T-helper 1 cell treated with Interleukin-12 subunit alpha and Interleukin-12 subunit beta and Interleukin-4 antibody, amounts not matched to agents 30 μg/mL and 1 μg/mL, for 36 hours (primary cell): ENCODE data around the gene CPEB4.

Experiments
- H3K27ac Mint-ChIP-seq: one replicate; pipeline ENCODE4 v1.8.0; 2021; ENCODE audit warnings: mild to moderate bottlenecking, mixed read lengths
- H3K27me3 Mint-ChIP-seq: one replicate; pipeline ENCODE4 v1.8.0; 2021; ENCODE audit warnings: low read depth, mixed read lengths
- H3K36me3 Mint-ChIP-seq: one replicate; pipeline ENCODE4 v1.8.0; 2021; ENCODE audit warnings: low read depth, mixed read lengths
- H3K4me1 Mint-ChIP-seq: one replicate; pipeline ENCODE4 v1.8.0; 2021; ENCODE audit warnings: low read depth, mixed read lengths
- H3K4me3 Mint-ChIP-seq: one replicate; pipeline ENCODE4 v1.8.0; 2021; ENCODE audit warnings: mild to moderate bottlenecking, moderate library complexity, mixed read lengths
- H3K9me3 Mint-ChIP-seq: one replicate; pipeline ENCODE4 v1.8.0; 2021; ENCODE audit warnings: mixed read lengths

Gene CPEB4

DNA sequence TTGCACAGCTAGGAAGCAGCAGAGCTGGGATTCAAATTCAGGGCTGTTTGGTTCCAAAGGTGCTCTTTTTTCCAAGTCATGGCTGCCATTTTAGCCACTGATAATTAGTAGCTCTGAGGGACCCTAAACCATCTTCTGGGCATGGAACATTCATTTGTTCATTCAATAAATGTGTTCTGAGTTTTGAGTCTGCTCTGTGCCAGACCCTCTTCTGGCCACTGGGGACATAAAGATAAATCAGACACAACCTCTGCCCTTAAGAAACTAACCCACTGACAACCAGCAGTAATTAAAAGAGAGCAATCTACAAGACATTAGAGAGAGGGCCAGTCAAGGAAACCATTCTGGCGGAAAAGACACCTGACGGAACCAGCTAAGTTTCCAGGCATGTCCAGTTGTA lies 2.0 kb upstream of the CPEB4 start:
- H3K4me1 Mint-ChIP-seq = peaks cover 57% of the 10 kb centered on the region
- no peak overlapping the region for H3K4me3 Mint-ChIP-seq
- H3K36me3 Mint-ChIP-seq = peaks cover 24% of the 10 kb centered on the region
- H3K27ac Mint-ChIP-seq = no peak overlapping the region
- H3K27me3 Mint-ChIP-seq = no peaks in the 10 kb centered on the region
- peaks cover 20% of the 10 kb centered on the region for H3K9me3 Mint-ChIP-seq

DNA sequence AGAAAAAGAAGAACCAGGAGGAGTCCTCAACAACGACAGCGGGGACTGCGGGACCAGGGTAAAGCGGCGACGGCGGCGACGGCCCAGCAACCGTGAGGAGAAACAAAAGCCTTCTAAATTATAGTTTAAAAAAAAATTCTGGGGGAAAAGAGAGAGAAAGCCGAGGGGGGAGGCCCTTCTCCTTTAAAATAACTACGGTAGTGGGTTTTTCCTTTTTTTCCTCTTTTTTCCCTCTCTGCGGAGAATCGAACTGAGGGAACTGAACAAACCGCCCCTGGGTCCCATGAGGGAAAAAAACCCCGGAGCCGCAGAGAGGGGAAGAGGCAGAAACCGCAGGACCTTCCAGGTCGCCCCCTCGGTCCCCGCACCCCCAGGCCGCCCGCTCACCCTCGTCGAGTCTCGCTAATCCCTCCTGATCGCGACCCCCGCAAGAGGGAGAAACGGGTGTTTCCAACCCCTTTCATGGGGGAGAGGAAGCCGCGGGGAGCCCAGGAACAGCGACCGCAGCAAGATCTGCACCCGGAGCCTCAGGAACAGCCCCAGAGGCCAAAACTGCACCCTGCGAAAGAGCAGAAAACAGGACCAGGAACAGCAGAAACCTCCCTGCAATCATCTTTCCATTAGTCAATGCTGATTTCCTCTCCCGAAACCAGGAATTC lies 453 bp downstream of the CPEB4 start:
- Mint-ChIP-seq H3K27ac (peak overlapping the region; percentile 99), H3K27me3 (no peaks in the 10 kb centered on the region), H3K4me1 (peaks cover 65% of the 10 kb centered on the region), H3K4me3 (peak overlapping the region; percentile 92), H3K36me3 (peaks cover 24% of the 10 kb centered on the region), H3K9me3 (peaks cover 8% of the 10 kb centered on the region)

DNA sequence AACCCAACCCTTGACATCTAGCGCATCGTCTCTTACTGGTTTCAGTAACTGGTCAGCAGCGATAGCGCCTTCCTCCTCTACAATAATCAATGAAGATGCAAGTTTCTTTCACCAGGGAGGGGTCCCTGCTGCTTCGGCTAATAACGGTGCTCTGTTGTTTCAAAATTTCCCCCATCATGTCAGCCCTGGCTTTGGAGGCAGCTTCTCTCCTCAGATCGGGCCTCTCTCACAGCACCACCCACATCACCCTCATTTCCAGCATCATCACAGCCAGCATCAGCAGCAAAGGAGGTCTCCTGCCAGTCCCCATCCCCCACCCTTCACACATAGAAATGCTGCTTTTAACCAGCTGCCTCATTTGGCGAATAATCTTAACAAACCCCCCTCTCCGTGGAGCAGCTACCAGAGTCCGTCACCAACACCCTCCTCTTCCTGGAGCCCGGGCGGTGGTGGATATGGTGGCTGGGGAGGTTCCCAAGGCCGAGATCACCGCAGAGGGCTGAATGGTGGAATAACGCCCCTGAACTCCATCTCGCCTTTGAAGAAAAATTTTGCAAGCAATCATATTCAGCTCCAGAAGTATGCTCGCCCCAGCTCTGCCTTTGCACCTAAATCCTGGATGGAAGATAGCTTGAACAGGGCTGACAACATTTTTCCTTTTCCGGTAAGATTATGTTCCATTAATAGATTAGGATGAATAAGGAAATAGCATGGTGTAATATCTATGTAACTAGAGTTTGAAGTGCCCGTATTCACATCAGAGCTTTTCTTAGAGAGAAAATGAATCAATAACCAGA lies 2.2 kb downstream of the CPEB4 start:
- Mint-ChIP-seq H3K27me3 (no peaks in the 10 kb centered on the region), H3K4me1 (peaks cover 56% of the 10 kb centered on the region), H3K9me3 (no peaks in the 10 kb centered on the region), H3K27ac (no peak overlapping the region), H3K36me3 (peaks cover 18% of the 10 kb centered on the region), H3K4me3 (peak overlapping the region; percentile 92)

DNA sequence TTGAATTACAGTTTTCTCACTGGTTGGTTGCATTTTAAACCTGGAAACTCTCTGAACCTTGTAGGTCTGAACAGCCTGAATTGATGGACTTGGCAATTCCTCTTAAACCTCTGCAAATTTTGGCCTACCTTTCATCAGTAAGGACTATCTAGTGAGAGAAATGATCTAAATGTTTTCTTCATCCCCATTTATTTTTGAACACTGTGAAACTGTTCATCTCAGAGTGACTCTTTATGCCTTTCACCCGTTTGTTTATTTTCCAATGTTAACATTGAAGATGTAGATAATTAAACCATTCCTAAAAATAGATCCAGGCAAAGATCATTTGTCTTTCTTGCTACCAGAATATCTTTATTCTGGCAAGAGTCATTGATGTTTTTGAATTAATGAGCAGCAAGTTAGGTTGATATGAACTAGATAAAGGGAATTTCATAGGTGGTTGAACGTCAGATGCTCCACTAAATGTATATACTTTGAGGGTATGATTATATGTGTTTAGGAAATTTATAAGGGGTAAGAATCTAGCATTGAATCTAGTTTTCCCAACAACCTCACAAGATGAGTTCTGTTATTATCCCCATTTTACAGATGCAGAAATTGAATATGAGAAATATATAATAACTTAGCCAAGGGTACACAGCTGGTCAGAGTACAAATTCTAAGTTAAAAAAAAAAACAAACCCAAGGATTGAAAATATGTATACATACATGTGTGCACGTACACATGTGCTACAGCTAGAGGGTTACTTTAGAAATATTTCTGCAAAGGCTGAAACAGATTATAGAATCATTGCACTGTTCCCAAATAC lies 3.4 kb downstream of the CPEB4 start:
- peaks cover 51% of the 10 kb centered on the region for H3K4me1 Mint-ChIP-seq
- H3K4me3 Mint-ChIP-seq = peak overlapping the region; percentile 60
- H3K9me3 Mint-ChIP-seq = no peaks in the 10 kb centered on the region
- no peaks in the 10 kb centered on the region for H3K27me3 Mint-ChIP-seq
- H3K27ac Mint-ChIP-seq = no peak overlapping the region
- H3K36me3 Mint-ChIP-seq = peaks cover 17% of the 10 kb centered on the region

DNA sequence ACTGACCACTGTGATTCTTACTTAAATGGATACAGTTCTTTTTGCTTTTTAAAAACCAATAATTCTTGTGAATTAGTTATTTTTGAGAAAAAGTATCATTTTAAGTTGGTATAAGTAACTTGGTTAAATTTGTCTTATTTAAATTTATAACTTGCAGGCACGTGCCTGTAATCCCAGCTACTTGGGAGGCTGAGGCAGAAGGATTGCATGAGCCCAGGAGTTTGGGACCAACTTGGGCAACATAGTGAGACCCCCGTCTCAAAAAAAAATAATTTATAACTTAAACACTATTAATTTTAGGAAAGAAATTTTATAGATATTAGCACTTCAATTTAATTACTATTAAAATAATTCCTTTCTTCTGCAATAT lies 5.0 kb downstream of the CPEB4 start:
- Mint-ChIP-seq H3K27me3 (no peaks in the 10 kb centered on the region), H3K4me1 (peaks cover 42% of the 10 kb centered on the region), H3K36me3 (peaks cover 16% of the 10 kb centered on the region), H3K4me3 (no peak overlapping the region), H3K9me3 (no peaks in the 10 kb centered on the region), H3K27ac (no peak overlapping the region)

DNA sequence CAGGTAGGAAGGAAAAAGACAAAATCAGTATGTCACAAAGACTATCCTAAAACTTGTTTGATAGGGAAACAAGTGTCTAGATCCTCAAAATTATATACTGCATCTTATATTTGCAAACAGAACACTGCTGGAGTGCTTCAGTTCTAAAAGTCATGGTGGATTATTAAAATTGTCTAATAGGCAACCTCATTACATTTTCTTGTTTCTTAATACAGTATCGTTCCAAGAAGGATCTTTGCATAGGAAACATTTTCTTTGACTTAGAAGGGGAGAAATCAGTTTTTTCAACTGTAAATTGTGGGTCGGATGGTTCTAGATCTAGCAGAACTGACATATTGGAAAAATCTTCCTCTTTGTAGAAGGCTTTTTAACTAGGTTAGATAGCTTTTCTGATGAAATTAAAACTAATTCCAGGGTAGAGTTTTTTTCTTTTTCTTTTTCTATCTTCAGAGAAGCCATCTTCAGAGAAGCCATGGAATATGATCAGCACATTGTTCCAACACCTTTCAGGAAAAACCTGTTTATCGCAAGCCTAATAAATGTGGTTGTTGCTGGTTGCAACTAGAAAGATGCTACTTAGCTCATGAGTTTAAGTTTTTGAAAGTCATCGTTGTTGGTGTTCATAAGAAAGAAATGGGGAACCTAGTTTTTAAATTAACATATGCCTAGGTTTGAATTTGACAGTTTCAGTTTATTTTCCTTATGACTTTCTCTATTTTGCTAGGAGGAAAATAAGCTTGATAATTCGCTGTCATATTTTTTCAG lies 7.4 kb downstream of the CPEB4 start:
- H3K27ac Mint-ChIP-seq = no peak overlapping the region
- peaks cover 30% of the 10 kb centered on the region for H3K4me1 Mint-ChIP-seq

DNA sequence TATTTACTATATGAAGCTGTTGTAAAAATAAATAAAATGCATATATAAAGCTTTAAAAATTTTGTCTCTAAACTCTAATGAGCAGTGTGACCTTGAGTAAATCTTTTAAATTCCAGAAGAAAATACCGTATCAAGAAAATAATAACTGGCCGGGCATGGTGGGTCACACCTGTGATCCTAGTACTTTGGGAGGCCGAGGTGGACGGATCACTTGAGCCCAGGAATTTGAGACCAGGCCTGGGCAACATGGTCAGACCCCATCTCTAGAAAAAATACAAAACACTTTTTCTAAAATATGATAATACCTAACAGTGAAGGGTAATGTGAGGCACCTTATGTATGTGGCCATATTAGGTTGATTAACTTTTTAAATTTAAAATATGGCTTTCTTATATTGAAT lies 8.5 kb downstream of the CPEB4 start:
- Mint-ChIP-seq H3K4me3 (no peak overlapping the region), H3K4me1 (peaks cover 22% of the 10 kb centered on the region), H3K27ac (no peak overlapping the region), H3K27me3 (no peaks in the 10 kb centered on the region), H3K9me3 (no peaks in the 10 kb centered on the region), H3K36me3 (peaks cover 11% of the 10 kb centered on the region)

More for the DNA sequence above, 7.4 kb downstream of the CPEB4 start:
- no peaks in the 10 kb centered on the region for H3K27me3 Mint-ChIP-seq
- peaks cover 18% of the 10 kb centered on the region for H3K36me3 Mint-ChIP-seq
- no peak overlapping the region for H3K4me3 Mint-ChIP-seq
- H3K9me3 Mint-ChIP-seq = no peaks in the 10 kb centered on the region

DNA sequence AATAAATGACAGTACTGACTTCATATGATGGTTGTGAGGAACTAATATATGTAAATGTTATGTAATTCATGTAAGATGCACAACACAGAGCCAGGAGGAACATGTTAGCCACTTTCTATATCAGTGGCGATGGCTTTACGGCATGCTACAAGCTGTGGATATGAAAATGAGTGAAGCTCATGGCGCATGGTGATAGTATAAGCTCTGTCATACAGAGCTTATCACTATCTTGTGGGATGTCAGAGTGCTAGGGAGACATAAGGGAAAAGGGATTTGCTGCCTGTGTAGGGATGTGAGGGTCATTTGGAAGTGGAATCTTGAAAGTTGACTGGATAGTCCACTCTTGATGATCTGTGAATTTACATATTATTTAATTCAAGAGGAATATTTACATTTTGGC lies 13.6 kb downstream of the CPEB4 start:
- peaks cover 7% of the 10 kb centered on the region for H3K36me3 Mint-ChIP-seq

DNA sequence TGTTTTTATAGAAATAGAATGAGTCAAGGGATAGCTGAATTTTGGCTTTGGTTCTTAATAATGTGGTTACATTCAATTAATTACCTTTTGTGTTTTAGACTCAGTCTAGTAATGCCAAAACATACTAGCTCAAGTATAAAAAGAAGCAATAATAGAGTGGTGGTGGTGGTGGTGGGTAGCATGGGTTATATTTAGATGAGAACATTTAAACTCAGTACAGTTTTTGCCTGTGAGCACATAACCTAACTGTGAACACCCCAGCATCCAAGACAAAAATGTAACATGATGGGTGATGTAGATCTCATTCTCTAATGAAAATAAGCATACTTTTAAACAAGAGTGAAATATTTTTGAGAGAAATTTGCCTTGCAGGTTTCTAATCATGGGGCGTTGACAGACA lies 14.2 kb downstream of the CPEB4 start:
- H3K9me3 Mint-ChIP-seq = no peaks in the 10 kb centered on the region
- H3K4me3 Mint-ChIP-seq = no peak overlapping the region
- H3K36me3 Mint-ChIP-seq = peaks cover 7% of the 10 kb centered on the region
- H3K27ac Mint-ChIP-seq = no peak overlapping the region
- H3K27me3 Mint-ChIP-seq = no peaks in the 10 kb centered on the region
- H3K4me1 Mint-ChIP-seq = peaks cover 11% of the 10 kb centered on the region

More for the DNA sequence above, 13.6 kb downstream of the CPEB4 start:
- Mint-ChIP-seq H3K27me3 (no peaks in the 10 kb centered on the region), H3K9me3 (no peaks in the 10 kb centered on the region), H3K4me1 (peaks cover 11% of the 10 kb centered on the region), H3K4me3 (no peak overlapping the region), H3K27ac (no peak overlapping the region)

DNA sequence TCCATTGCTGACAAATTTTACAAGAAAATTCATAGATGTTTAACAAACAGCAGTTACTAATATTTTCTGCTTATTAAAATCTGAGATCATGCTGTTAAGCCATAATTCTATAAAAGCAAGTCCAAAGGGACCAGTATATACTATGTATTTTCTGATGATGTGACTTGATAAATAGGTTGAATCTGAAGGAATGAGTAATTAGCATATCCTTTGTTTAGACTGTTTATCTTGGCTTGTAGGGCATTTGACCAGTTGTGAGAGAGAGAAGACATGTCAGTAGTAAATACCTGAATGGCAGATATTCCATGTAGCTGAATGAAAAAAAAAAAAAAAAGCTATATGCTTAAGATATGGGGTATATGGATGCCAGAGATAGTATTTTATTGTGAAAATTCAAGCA lies 14.6 kb downstream of the CPEB4 start:
- Mint-ChIP-seq H3K27me3 (no peaks in the 10 kb centered on the region), H3K36me3 (peaks cover 7% of the 10 kb centered on the region), H3K27ac (no peak overlapping the region), H3K9me3 (no peaks in the 10 kb centered on the region), H3K4me1 (peaks cover 11% of the 10 kb centered on the region), H3K4me3 (no peak overlapping the region)

DNA sequence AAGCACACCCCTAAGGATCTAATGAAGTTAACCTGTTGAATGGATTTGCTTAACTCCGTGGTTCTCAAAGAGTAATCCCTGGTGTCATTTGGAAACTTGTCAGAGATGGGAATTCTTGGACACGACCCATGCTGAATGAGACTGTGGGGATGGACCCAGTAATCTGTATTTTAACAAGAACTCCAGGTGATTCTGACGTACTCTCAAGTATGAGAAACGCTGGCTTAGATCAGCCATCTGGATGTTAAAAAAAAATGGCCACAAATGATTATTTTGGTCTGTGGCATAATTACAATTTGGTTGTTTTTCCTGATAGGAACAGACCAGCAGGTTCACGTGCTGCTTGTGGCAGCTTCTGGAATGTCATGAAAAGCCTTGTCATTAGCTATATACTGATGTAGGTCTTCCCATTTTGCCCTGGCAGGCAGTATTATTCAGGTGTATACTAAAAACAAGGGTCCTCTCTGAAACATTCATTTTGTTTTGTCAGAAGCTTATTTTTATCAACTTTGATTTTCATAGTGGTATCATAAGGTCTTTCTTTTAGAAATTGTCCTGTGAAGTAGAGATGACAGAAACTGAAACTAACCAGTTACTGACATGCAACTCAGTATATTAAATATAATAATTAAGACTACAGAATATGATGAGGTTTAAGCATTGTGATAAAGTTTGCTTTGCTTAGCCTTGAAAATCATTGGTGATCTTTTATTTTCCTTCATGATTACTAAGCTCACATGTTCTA lies 15.4 kb downstream of the CPEB4 start:
- peaks cover 7% of the 10 kb centered on the region for H3K36me3 Mint-ChIP-seq
- H3K4me1 Mint-ChIP-seq = peaks cover 11% of the 10 kb centered on the region
- H3K4me3 Mint-ChIP-seq = no peak overlapping the region
- H3K9me3 Mint-ChIP-seq = no peaks in the 10 kb centered on the region
- H3K27ac Mint-ChIP-seq = no peak overlapping the region
- H3K27me3 Mint-ChIP-seq = no peaks in the 10 kb centered on the region

DNA sequence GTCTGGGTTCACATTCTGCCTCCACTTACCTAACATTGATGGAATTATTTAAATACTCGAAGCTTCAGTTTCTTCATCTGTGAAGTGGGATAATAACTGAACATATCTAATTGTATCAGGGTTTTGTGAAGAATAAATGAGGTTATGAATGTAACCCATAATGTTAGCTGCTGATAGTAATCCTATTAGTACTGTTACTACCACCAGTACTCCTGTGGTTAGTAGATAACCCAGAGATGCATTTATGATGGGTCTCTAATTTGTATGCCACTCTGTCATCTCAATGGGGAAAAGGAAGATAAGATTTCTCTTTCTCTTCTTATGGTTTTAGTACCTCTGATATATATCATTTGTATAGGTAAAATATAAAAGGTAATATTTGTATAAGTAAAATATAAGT lies 16.0 kb downstream of the CPEB4 start:
- H3K36me3 Mint-ChIP-seq = peaks cover 8% of the 10 kb centered on the region
- H3K4me1 Mint-ChIP-seq = peaks cover 11% of the 10 kb centered on the region
- H3K27me3 Mint-ChIP-seq = no peaks in the 10 kb centered on the region
- H3K9me3 Mint-ChIP-seq = no peaks in the 10 kb centered on the region
- H3K27ac Mint-ChIP-seq = no peak overlapping the region
- no peak overlapping the region for H3K4me3 Mint-ChIP-seq

DNA sequence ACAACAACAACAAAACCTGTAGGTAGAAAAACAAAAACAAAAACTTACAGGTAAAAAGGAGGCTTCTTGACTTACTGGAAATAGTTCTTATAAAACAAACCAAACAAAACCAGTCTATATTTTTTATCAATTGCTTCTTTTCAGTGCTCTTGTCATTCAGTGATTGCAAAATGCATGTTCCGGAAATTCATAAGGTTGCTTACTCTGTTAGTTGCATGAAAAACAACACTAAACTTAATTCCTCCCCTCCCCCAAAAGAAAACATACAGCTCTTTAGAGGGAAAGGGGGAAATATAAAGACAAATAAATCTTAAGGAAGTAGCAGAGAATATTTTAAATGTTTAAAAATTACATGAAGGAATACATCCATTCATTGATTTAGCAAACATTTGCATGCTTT lies 19.1 kb downstream of the CPEB4 start:
- no peaks in the 10 kb centered on the region for H3K27me3 Mint-ChIP-seq
- peaks cover 10% of the 10 kb centered on the region for H3K4me1 Mint-ChIP-seq
- no peak overlapping the region for H3K27ac Mint-ChIP-seq
- H3K4me3 Mint-ChIP-seq = no peak overlapping the region
- no peaks in the 10 kb centered on the region for H3K9me3 Mint-ChIP-seq
- H3K36me3 Mint-ChIP-seq = peaks cover 12% of the 10 kb centered on the region
